GM19328 (cell line): ENCODE results near the gene KDM4C.

ENCODE experiments used
- ATAC-seq: cut with Tn5 transposase; IDR thresholded peaks from one replicate; pipeline ENCODE4 v1.9.1; 2021; ENCODE audit warnings: mild to moderate bottlenecking, moderate library complexity; ENCODE audit not compliant: unreplicated experiment

KDM4C gene

GRCh38 chr9:7125231-7125630 lies 367.5 kb downstream of the KDM4C start:
- ATAC-seq, result no peak

- ATAC-seq, result no peak
These were observed 371.6 kb downstream of the KDM4C start for GRCh38 chr9:7129391-7129790.

- no peak for ATAC-seq
These were observed 372.6 kb downstream of the KDM4C start for GRCh38 chr9:7130266-7130820.

GRCh38 chr9:7132605-7133004 lies 374.8 kb downstream of the KDM4C start:
- ATAC-seq, result no peak

- ATAC-seq, result no peak
These were observed 378.0 kb downstream of the KDM4C start for GRCh38 chr9:7135735-7136134.

- ATAC-seq, result no peak
These were observed 379.3 kb downstream of the KDM4C start for GRCh38 chr9:7137040-7137439.

- ATAC-seq, result no peak
These were observed 379.8 kb downstream of the KDM4C start for GRCh38 chr9:7137571-7137970.

GRCh38 chr9:7139886-7140285 lies 382.1 kb downstream of the KDM4C start:
- no peak for ATAC-seq

GRCh38 chr9:7140401-7140800 lies 382.6 kb downstream of the KDM4C start:
- ATAC-seq, result no peak

GRCh38 chr9:7143645-7144200 lies 385.9 kb downstream of the KDM4C start:
- no peak for ATAC-seq

- ATAC-seq, result no peak
These were observed 386.7 kb downstream of the KDM4C start for GRCh38 chr9:7144265-7145046.

- ATAC-seq, result no peak
These were observed 387.7 kb downstream of the KDM4C start for GRCh38 chr9:7145361-7146069.

GRCh38 chr9:7146582-7146981 lies 388.8 kb downstream of the KDM4C start:
- ATAC-seq, result no peak

- no peak for ATAC-seq
These were observed 389.6 kb downstream of the KDM4C start for GRCh38 chr9:7147121-7148090.

- ATAC-seq, result no peak
These were observed 390.5 kb downstream of the KDM4C start for GRCh38 chr9:7148243-7148765.

GRCh38 chr9:7149258-7149657 lies 391.5 kb downstream of the KDM4C start:
- ATAC-seq, result no peak

- ATAC-seq, result no peak
These were observed 392.5 kb downstream of the KDM4C start for GRCh38 chr9:7150153-7150890.

- no peak for ATAC-seq
These were observed 395.4 kb downstream of the KDM4C start for GRCh38 chr9:7153134-7153533.

GRCh38 chr9:7153566-7153965 lies 395.8 kb downstream of the KDM4C start:
- ATAC-seq, result no peak
